ENCODE measurements around the gene GZF1.
A peak's percentile ranks its signal among the peaks of the same experiment; 100 is the strongest.

The GZF1 gene

DNA sequence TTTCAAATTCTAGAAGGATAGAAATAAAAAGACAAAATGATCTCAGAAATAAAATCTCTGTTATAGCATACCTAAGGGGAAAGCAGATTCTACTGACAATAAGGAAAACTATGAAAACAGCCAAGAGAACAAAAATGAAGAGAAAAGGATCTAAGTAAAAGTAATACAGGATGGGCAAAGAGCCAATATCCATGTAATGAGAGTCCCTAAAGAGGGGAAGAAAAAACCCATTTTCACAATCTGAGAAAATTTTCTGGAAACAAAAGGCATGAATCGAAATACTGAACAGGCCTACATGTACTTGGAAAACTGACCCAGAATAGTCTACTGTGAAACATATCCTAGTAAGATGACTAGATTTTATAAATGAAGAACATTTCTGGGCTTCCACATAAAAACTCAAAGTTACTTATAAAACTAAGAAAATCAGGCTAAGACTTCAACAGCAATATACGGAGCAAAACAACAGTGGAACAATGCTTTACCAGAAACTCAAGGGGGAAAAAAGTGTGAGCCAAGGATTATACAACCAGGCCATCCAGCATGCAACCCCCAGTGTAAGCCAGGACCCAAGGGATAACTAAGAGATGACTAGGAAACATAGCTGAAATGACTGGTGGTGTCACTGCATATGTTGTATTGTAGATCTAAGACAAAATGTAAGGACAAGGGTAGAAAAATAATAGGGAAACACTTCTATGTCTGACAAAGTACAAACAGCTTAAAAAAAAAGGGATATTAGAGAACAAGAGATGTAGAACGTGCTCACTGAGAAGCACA lies 49.1 kb downstream of the GZF1 start:
- DNase-seq = no peak

DNA sequence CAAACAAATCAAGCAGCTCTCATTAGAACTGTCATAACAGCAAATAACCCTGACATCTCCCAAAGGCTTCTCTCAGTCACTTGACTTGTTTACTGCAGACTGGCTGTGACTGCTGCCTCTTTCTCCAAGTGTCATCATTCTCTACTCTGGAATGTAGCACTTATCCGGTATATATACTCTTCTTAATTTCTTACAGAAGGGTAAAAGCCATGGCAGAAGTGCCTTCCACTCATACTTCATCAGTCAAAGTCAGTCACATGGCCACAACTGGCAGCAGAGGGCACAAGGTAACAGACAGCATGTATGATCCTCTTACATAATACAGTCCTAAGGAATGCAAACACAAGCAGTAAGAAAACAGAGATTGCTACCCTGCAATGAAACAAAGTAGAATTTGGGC lies 50.0 kb downstream of the GZF1 start:
- DNase-seq = no peak

DNA sequence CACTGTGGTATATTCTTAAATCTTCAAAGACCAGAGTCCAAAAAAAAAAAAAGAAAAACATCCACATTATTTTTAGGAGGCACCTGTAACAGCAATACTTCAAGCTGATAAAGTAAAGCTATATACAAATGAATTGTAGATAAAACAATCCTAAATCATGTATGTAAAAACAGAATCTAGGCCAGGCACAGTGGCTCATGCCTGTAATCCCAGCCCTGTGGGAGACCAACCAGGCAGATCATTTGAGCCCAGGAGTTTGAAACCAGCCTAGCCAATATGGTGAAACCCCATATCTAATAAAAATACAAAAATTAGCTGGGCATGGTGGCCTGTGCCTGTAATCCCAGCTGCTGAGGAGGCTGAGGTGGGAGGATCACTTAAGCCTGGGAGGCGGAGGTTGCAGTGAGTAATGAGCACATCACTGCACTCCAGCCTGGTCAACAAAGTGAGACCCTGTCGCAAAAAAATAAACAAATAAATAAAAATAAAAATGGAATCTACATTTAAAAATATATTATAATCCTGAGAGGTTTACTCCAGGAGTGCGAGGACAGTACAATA lies 52.0 kb downstream of the GZF1 start:
- DNase-seq = no peak

DNA sequence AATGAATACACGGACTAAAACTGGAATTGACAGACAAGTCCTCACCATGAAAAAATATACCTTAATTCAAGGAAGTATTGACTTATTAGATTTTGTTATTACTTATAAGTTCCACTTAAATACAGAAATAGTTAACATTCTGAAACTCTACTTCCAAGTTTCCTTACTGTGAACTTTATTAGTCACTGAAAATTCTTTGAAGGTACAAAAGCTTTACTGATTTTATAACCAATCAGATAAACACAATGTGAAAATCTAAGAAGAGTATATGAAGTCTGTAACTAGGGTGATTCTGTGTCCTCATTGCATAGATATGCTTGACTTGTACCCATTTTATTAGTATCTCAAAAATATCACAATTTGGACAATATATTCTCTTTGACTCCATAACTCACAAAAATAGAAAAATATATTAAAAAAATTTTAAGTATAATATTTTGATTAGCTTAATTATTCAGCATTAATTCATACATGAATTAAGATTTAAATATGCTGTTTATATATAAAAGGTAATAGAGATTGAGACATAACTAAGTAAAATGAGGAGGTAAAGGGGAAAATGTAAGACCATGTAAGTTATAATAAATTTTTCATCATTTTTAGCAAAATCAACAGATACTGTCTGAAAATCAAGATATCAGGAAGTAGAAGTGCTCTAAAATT lies 52.7 kb downstream of the GZF1 start:
- no peak for DNase-seq

DNA sequence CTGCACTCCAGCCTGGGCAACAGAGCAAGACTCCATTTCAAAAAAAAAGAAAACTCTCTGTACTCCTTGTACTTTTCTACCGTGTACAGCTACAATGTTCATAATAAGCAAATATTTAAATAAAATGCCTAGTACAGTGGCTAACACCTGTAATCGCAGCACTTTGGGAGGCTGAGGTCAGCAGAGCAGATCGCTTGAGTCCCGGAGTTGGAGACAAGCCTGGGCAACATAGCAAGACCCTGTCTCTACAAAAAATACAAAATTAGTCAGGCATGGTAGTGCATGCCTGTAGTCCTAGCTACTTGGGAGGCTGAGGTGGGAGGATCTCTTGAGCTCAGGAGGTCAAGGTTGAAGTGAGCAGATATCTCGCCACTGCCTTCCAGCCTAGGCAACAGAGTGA lies 53.6 kb downstream of the GZF1 start:
- DNase-seq = no peak

DNA sequence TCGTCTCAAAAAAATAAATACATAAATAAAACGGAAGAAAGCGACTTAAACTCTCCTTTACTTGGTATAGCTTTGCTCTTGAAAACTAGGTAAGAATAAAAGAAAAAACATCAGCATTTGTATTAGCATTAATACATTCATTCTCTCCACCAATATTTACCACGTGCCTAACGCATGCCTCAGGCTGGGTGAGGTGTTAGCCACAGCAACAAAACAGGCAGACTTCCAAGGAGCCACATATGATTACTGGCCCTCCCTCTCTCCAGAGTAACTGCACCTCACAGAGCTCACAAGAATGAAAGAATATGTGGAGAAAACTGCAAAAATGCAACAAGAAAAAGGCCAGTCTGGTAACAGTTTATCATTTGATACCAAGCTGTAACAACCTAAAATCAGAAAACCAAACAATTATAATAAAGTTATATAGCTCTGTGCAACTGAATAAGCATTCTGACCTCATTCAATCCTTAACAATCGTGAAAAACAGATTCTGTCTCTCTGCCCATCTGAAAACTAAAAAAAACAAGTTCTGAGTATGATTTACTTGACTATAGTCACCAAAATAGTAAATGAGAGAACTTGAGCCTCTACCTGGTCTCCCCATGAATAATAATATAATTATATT lies 54.1 kb downstream of the GZF1 start:
- DNase-seq = peak; percentile 16 to 44

DNA sequence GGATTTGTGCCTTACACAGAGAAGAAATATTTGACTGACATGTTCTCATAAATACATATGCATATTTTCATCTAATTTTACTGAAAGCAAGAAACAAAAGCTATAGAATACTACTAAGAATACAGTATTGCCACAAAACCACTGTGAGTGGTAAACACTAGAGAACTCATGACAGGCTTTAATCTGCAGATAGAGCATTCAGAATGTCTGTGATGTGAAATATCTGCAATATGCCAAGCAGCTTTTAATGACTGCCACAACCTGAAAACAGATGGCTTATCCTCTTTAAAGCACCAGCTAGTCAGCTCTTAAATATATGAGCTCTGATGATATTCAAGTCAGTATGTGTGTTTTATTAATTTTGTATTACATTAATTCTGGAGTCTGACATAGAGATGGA lies 55.9 kb downstream of the GZF1 start:
- no peak for DNase-seq

DNA sequence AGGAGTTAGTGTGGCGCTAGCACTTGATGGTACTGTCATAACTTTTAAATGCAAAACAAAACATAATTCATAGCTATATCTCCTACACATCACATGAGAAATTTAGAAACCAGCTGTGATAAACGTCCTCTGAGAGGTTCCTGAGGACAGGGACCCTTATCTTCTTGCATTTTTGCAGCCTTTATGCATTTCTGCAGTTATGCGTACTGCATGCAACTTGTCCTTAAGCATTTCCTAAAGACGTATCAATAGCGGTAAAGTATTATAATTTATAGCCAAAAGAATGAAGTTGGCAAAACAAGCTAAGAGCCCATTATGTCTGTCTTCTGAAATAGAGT lies 57.6 kb downstream of the GZF1 start:
- no peak for DNase-seq

DNA sequence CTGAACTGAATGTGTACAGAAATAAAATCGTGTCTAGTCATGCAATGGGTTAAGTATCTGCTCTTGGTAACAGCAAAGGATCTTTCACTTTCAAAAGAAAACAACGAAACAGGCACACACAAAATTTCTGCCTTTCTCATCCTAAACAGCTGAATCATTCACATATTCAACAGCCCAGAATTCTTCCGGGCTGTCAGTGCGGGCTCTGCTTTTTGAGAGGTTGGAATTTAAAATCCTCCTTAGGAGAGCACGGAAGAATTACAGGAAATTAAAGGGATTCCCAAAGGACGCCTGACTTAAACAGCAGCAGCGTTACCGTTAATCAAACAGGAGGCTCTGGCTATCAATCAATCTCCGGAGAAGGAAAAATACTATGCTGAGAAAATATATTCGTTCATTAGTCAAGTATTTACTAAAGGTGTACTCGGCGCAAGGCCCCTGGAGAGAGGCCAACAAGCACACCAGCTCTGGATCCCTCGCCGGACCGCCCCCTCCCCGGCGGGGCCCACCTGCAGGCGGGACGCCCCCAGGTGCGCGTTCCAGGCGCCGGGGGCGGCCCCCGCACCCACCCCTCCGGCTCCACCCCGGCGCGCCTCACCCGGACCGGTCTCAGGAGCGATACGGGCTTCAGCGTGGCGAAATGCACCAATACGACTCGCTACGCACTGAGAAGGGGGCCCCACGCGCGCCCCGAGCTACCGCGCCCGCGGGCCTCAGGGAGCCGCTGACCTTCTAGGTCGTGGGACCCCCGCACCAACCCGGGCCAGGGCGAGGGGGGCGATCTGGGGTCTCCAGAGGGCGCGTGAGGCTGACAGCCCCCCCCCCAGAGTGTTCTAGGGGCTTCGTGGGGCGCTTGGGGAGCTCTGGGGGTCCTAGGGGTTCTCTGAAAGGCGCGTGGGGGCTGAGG lies 58.3 kb downstream of the GZF1 start:
- peak; percentile 16 to 42 for DNase-seq

DNA sequence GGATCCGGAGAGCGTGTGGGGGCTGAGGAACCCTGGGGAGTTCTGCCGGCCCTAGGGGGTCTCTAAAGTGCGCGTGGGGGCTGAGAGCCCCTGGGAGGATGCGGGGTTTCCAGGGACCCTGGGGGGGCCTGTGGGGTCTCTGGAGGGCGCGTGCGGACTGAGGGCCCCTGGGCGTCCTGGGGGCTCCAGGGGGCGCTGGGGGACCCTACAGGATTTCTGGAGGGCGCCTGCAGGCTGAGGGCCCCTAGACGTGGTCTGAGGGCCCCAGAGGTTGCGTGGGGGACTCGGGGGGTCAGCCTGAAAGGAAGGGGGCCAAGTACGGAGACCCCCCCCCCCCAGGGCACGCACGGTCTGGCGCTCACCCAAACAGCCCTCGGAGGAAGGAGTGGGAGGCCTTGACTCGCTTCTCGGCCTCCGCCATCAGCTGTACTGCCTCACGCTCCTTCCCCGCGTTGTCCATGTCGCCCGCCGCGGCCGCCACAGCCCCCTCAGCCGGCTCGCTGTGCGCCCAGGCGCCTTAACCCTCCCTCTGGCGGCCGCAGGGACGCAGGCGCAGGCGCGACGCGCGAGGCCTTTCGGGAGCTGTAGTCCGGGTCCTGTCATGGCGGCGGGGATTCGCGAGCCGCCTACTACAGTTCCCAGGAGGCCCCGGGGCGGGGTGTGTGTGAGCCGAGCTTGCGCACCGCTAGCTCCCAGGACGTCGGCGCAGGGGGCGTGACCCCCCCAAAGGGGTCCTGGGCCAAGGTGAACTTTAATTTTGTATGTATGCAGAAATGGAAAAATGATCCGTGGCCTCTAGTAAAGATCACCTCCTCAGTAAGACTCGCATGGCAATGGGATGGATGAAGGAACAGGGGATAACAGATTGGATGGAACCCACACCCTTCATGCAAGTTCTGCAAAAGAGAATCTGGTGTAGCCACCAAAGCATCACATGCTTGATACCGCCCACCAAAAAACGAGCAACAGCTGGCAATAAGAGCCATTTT lies 59.3 kb downstream of the GZF1 start, which contains the start of gene NAPB:
Gene NAPB (minus strand): TSS at position 546 of the 989 bp plus-strand sequence. CDS start 86 bp downstream, at position 460.
- DNase-seq = peak; percentile 92 to 93
